ENCODE data around the gene TRIM44.

Gene TRIM44

GRCh38 chr11:35794333-35794732 is 131.8 kb downstream of the TRIM44 start:
- DNase-seq, result no peak

DNA sequence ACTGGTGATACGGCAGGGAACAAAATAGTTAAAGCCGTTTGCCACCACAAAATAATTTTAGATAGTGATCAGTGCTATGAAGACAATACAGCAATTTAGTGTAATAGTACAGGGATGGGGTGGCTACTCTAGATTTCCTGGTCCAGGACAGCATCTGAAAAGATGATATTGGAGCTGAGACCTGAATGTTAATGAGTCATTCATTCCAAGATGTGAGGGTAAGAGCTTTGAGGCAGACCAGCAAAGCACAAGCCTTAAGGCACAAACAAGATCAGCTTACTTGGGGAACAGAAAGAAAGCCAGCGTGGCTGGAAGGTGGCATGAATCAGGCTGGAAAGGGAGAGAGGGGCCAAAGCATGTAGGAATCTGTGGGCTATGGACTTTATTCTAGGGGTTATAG is 132.3 kb downstream of the TRIM44 start:
- DNase-seq, result no peak

- no peak for DNase-seq
Observed at GRCh38 chr11:35796562-35796961, 134.0 kb downstream of the TRIM44 start.

GRCh38 chr11:35798423-35798822 is 135.8 kb downstream of the TRIM44 start:
- DNase-seq, result no peak

GRCh38 chr11:35798983-35799382 is 136.4 kb downstream of the TRIM44 start:
- no peak for DNase-seq

DNA sequence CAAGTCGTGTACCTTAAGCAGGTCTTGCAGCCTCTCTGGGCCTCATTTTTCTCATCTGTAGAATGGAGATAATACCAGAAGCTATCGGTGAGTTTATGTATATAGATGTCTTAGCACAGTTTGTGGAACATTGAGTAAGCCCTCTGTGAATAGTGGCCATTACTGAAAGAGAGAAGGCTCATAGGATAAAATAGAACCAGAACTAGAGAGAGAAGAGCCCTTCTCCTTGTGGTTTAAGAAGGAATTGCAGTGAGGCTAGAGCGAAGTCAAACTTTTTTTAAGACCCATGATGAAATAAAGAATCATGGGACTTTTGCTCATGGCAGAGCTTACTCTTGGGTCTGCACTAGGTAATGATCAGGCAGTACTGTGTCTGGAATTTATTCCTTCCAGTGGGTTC is 137.1 kb downstream of the TRIM44 start:
- DNase-seq, result no peak

DNA sequence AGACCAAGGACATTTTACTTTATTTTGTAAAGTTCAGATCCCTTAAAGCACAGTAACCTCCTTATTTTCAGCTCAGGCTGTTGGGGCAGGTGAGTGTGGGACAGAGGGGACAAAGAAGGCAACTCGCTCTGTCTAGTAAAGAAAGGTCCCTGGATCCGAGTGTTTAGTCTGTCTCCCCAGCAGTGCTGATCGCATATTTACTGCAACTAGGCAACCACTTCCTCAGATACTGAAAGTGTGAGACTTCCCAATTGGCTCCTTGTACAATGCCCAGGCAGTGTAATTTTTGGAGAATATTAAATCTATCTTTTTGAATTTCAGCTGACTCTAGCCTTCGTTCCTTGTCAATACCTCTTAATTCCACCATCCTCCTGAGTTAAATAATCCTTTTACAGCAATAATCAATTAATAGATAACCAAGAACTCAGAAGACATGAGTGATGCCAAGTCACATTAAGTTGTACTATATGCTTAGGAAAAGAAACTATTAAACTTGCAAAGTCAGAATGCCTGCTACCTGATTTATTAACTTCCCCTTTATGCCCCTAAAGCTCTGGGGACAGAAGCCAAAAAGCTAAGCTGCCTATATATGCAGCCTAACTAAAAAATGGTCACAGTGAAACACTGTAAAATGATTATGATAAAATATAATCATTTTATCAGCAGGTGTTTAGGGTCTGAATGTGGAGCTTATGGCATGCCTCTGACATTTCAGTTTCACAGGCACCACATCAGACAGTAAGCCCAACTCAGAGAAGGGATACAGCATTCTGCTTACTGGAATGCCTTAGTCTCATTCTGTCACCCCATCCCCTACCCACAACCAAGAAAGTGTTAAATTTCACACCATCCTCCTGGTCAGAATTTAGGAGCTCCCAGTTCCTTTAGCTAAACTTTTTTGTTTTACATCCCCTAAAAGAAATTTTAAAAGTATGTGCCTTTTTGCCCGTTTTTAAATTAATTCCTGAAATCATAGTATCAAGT is 138.7 kb downstream of the TRIM44 start:
- DNase-seq, result no peak

GRCh38 chr11:35802221-35802620 is 139.6 kb downstream of the TRIM44 start:
- DNase-seq, result no peak

- DNase-seq, result no peak
Observed at GRCh38 chr11:35802672-35803071, 140.1 kb downstream of the TRIM44 start.

GRCh38 chr11:35803115-35803514 is 140.5 kb downstream of the TRIM44 start:
- no peak for DNase-seq

DNA sequence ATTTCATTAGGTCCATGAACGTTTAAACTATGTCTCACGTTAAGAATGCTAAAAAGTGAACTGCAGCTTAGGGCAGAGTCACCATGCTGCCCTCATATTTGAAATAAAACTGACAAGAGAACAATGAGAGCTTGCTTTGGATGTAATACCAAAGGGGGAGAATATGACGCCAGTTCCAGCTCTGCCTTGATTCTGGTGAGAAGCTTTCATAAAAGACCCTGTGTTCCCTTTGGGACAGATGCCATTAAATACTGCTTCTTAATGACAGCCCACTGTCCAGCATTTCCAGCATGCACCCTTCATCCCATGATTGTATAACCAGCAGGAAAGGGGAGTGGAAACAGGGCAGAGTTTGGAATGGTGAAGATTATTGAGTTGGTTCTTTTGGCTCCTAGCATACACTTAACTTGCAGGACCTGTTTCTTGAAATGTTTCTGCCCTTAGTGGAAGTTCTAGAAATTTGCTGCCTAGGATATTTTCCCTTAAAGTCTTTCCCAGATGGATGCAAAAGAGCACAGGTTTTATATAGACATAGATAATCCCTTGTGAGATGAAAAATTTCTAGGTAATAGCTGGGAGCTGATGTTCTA is 142.0 kb downstream of the TRIM44 start:
- no peak for DNase-seq

GRCh38 chr11:35809561-35809960 is 147.0 kb downstream of the TRIM44 start:
- no peak for DNase-seq

DNA sequence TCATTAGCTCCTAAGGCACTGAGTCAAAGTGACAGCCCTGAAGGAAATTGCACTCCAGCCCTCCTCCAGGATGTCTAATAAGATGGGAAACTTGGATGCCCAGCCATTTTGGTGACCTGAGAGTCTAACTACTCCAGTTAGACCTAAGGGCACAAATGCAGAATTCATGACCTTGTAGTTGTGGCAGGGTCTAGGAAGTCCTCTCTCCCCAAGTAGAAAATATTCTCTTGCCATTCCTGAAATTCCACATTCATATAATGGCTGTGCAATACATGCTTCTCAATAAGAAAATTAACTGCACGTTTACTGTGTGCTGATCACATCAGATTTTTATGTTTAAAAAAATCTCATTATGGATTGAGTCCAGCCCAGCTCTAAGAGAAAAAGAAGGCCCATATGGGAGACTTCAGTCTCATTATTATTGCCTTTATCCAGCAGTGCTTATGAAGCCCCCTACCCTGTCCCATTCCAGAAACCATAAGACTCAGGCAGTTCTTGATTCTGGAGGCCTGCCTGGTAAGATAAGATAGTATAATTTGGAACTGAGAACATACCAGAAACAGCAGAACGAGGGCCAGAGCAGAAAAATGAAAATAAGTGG is 147.6 kb downstream of the TRIM44 start:
- DNase-seq, result no peak

GRCh38 chr11:35811783-35812182 is 149.2 kb downstream of the TRIM44 start:
- DNase-seq, result no peak

DNA sequence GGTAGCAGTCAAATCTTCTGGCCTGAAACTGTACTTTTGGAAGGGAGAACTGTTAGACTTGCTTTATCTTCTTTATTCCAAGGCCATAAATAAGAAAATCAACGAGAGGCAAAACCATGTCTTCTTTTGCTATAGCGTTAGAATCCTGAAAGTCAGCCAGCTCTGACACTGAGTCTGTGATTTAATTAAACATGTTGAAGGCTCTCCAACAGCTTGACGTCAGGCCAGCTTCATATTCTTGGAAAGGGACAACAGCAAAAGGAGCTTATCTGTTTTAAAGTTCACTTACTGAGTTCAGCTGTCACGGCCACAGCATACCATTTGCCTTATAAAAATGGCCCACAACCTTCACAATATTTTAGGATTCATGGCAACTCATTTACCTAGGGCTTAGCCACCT is 150.3 kb downstream of the TRIM44 start:
- no peak for DNase-seq

DNA sequence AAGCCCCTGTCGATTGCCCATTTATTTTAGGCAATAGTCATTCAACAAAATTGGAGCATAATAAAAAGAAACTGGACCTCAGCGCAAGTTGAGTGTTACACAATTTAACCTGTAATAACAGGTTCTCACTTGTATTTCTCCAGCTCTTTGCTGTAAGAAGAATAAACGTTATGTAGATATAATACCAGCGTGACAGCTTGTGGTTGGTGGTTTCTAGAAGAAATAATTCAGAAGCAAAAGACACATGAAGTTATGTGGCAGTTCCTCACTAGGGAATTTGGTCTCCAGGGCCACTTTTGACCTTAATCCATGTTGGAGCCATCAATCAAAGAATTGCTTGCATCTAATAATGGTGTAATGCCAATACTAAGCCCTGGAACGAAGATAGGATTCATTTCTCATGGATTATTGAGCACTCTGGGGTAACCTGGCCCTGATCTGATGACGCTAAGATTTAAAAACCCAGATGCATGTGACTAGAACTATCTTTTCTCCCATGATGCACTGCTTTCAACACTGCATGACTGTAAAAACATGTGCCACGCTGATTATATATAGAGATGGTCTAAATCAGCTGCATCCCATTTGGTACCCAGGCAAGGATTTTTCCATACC is 151.6 kb downstream of the TRIM44 start:
- DNase-seq, result no peak

DNA sequence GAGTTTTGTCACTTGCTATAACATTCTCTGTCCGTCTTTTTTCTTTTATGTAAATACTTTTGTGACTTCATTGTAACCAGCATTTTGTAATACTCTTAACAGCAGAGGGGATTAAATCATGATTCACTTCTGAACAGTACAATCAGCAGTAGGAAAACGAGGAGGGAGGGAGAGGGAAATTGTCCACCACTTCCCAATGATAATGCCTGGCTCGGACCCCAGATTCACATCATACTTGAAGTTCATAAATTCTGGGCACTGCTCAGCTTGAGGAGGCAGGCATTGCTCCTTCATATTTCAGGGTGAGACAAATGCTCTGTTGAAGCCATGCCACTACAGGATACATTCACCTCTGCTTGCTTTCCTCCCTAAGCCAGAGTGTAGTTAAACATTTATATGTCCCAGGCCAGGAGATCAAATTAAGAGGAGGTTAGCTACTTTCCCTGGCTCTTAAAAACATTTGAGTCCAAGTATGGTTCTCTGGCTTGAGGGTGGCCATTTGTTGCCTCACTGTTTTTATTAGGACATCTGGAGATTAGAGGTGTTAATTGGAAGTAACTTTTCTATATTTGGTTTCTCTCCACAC is 152.2 kb downstream of the TRIM44 start:
- no peak for DNase-seq

DNA sequence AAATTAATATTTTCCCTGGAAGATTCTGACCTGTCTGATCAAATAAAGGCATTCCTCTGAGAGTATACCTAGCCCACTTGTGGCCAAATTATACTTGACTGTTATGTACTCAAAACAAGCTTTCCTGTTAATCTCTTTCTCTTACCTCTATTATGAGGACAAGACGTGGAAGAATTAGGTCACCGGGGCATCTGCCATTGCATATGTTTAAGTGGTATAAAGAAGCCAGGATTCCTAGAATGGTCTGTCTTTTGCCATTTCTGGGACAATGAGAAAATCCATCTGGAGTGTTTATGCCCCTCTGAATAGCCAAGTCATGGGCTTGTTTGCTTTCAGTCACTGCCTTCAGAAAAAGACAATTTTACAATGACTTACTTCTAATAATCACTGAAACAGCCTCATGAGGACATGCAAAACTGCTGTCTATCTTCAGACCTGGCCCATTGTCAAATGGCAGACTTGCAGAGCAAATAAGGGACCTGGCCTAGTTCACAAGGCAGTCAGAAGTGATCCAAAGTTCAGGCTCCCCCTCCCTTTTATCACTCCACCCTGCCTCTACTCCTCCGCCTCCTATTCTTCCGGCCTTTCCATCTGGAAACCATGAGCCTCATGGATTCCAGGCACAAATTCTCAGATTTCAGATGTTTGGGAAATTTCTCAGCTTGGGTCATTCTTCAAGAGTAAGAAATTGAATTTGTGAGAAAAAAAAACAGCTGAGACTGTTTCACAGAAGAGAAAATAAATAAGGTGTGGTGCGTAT is 153.2 kb downstream of the TRIM44 start:
- no peak for DNase-seq

DNA sequence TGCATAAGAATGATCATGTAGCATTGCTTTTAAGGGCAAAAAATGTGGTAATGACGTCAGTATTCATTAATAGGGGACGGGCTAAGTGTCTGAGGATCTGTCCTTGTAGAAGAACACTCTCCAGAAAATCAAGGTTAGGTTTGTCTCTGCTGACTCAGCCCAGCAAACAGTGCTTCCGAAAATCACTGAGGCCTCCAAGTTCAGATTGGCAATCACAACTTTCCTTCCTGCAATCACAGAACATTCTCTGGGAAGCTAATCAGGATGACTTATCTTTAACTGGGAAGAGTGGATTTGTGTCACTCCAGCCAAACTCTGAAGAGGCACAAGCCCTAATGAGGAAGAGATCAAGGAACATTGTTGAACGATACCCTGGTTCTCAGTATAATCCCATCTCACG is 158.0 kb downstream of the TRIM44 start:
- no peak for DNase-seq

GRCh38 chr11:35822815-35823495 is 160.4 kb downstream of the TRIM44 start:
- no peak for DNase-seq

GRCh38 chr11:35823742-35824298 is 161.2 kb downstream of the TRIM44 start:
- DNase-seq, result no peak

Measured in activated CD4-positive, alpha-beta T cell treated with anti-CD3 and anti-CD28 coated beads for 1 hour (primary cell).